GM12878 (cell line): ENCODE data around the gene RNLS. TPM values are rescaled to one million over a fixed set of nuclear protein-coding genes. Genes with fewer than 3 reads are reported as not detected.

ENCODE experiments used
- ATAC-seq: fragments of 200-7000 bp; cut with Tn5 transposase; 3 replicates; pipeline ENCODE4 v1.9.1; 2020; ENCODE audit warnings: mild to moderate bottlenecking, moderate library complexity
- BruUV-seq: library from RNA; stranded (reverse); fragments of 400-500 nt; replicated peaks from 2 replicates; lab custom pipeline; 2021; lab: Mats Ljungman, UMichigan
- CTCF ChIA-PET: fragments of 300-600 bp; sonication (Branson Sonifier 250); formaldehyde crosslinking; extraction: SDS; loops from one replicate; lab custom pipeline; 2021; ENCODE audit warnings: inconsistent platforms; lab: Yijun Ruan, JAX
- POLR2A ChIA-PET: fragments of 350-600 bp; formaldehyde crosslinking; extraction: SDS; loops from one replicate; lab custom pipeline; 2021; ENCODE audit warnings: inconsistent platforms; lab: Charles Lee
- RAD21 ChIA-PET: fragments of 300-600 bp; sonication (Branson Sonifier 250); formaldehyde crosslinking; loops from one replicate; lab custom pipeline; 2023; ENCODE audit warnings: antibody characterized with exemption; ENCODE audit not compliant: unreplicated experiment; lab: Charles Lee
- SMC1A ChIA-PET: fragments of 300-600 bp; sonication (Branson Sonifier 250); formaldehyde crosslinking; loops from one replicate; lab custom pipeline; 2023; ENCODE audit not compliant: unreplicated experiment, uncharacterized antibody; lab: Charles Lee
- DNase-seq: peaks from one replicate; pipeline ENCODE4 v3.0.0-alpha.2; 2011; ENCODE audit warnings: low read depth, low spot score
- FAIRE-seq: peaks from 3 replicates; lab custom pipeline; 2011; peaks lifted over from hg19 to GRCh38; lab: Jason Lieb, UNC
- H2AFZ ChIP-seq: 2 replicates; pipeline ENCODE4 v1.6.0; 2011; ENCODE audit warnings: low read depth, low read length, control low read depth; ENCODE audit not compliant: control insufficient read depth
- H3K27ac ChIP-seq: 2 replicates; pipeline ENCODE4 v1.5.1; 2011; ENCODE audit warnings: control low read depth; ENCODE audit not compliant: control insufficient read depth, insufficient read depth
- H3K27me3 ChIP-seq, 2 experiments: replicated peaks in 1 of 2; 2 replicates each; pipeline versions ENCODE4 v1.6.0 to v1.6.1; 2011; ENCODE audit warnings: low read length in 1 of 2; ENCODE audit not compliant: control insufficient read depth in 2 of 2, insufficient read depth in 2 of 2
- H3K36me3 ChIP-seq, 2 experiments: 2 replicates each; pipeline ENCODE4 v1.5.1; 2011; ENCODE audit warnings: low read length in 1 of 2; ENCODE audit not compliant: control insufficient read depth in 2 of 2, insufficient read depth in 2 of 2
- H3K4me1 ChIP-seq: 2 replicates; pipeline ENCODE4 v1.6.1; 2011; ENCODE audit warnings: mild to moderate bottlenecking, low read length, moderate library complexity, mixed read lengths; ENCODE audit not compliant: control insufficient read depth, insufficient read depth
- H3K4me2 ChIP-seq: 2 replicates; pipeline ENCODE4 v1.6.0; 2011; ENCODE audit warnings: control low read depth; ENCODE audit not compliant: control insufficient read depth, insufficient read depth
- H3K4me3 ChIP-seq: fragments of 200-600 bp; sonication (generic); 2 replicates; pipeline ENCODE4 v1.5.1; 2016
- H3K79me2 ChIP-seq: 2 replicates; pipeline ENCODE4 v1.6.0; 2011; ENCODE audit warnings: low read length; ENCODE audit not compliant: control insufficient read depth, insufficient read depth
- H3K9ac ChIP-seq: 2 replicates; pipeline ENCODE4 v1.8.0; 2011; ENCODE audit warnings: low read length, control low read depth, mixed read lengths; ENCODE audit not compliant: control insufficient read depth, insufficient read depth
- H3K9me3 ChIP-seq: replicated peaks from 3 replicates; pipeline ENCODE4 v1.5.1; 2011; ENCODE audit warnings: mild to moderate bottlenecking, low read length; ENCODE audit not compliant: control insufficient read depth, insufficient read depth
- H4K20me1 ChIP-seq: 2 replicates; pipeline ENCODE4 v1.6.0; 2011; ENCODE audit not compliant: control insufficient read depth, insufficient read depth
- CBFB ChIP-seq: IDR thresholded peaks from 2 replicates; pipeline ENCODE4 v1.6.1; 2016; ENCODE audit warnings: antibody characterized with exemption, low read depth
- CHD1 ChIP-seq: IDR thresholded peaks from 2 replicates; pipeline ENCODE4 v1.6.1; 2012; ENCODE audit warnings: low read depth, low read length, improper control_type of control experiment
- FOS ChIP-seq: IDR thresholded peaks from 3 replicates; pipeline ENCODE4 v1.6.1; 2011; ENCODE audit warnings: borderline replicate concordance; ENCODE audit not compliant: insufficient read length; ENCODE audit errors: extremely low read depth
- IKZF2 ChIP-seq, 2 experiments: fragments of 450-650 bp; IDR thresholded peaks; 2 replicates each; pipeline ENCODE4 v1.6.1; 2017; ENCODE audit warnings: mild to moderate bottlenecking in 2 of 2, moderate library complexity in 2 of 2
- JUNB ChIP-seq: IDR thresholded peaks from 2 replicates; pipeline ENCODE4 v1.6.1; 2016; ENCODE audit warnings: antibody characterized with exemption, mild to moderate bottlenecking
- JUND ChIP-seq: IDR thresholded peaks from 2 replicates; pipeline ENCODE4 v1.6.1; 2012; ENCODE audit warnings: low read depth, mild to moderate bottlenecking, low read length, improper control_type of control experiment, moderate library complexity
- KLF5 ChIP-seq: fragments of 450-650 bp; IDR thresholded peaks from 2 replicates; pipeline ENCODE4 v1.6.1; 2014; ENCODE audit warnings: mild to moderate bottlenecking; ENCODE audit not compliant: partially characterized antibody
- MEF2B ChIP-seq: fragments of 450-650 bp; IDR thresholded peaks from 2 replicates; pipeline ENCODE4 v1.6.1; 2018; ENCODE audit warnings: mild to moderate bottlenecking, moderate library complexity; ENCODE audit not compliant: partially characterized antibody, poor library complexity, severe bottlenecking
- NRF1 ChIP-seq: conservative IDR thresholded peaks from 2 replicates; pipeline ENCODE4 v1.6.1; 2011; ENCODE audit warnings: mild to moderate bottlenecking, low read depth, low read length, improper control_type of control experiment
- PAX5 ChIP-seq: IDR thresholded peaks from 2 replicates; pipeline ENCODE4 v1.6.1; 2011; ENCODE audit warnings: low read depth, low read length, borderline replicate concordance
- SMARCA5 ChIP-seq: fragments of 450-650 bp; IDR thresholded peaks from 2 replicates; pipeline ENCODE4 v1.6.1; 2017; ENCODE audit warnings: mild to moderate bottlenecking
- SUZ12 ChIP-seq: fragments of 200-600 bp; sonication (generic); IDR thresholded peaks from one replicate; pipeline ENCODE4 v1.6.1; 2018; ENCODE audit warnings: antibody characterized with exemption, mild to moderate bottlenecking; ENCODE audit not compliant: unreplicated experiment
- TCF3 ChIP-seq: IDR thresholded peaks from 2 replicates; pipeline ENCODE4 v1.6.1; 2012; ENCODE audit warnings: low read depth, mild to moderate bottlenecking, low read length, borderline replicate concordance; ENCODE audit not compliant: insufficient read depth
- ZBED1 ChIP-seq: IDR thresholded peaks from 2 replicates; pipeline ENCODE4 v1.6.1; 2016; ENCODE audit warnings: borderline replicate concordance
- ZNF622 ChIP-seq: fragments of 450-650 bp; IDR thresholded peaks from 2 replicates; pipeline ENCODE4 v1.6.1; 2017; ENCODE audit warnings: mild to moderate bottlenecking, inconsistent platforms
- WGBS: methylation state at CpG from one replicate; pipeline ENCODE4 v1.1.6; 2016; ENCODE audit warnings: low lambda C conversion rate; ENCODE audit not compliant: insufficient replicate concordance, insufficient coverage; ENCODE audit errors: missing lambda C conversion rate; 5-methylcytosine and 5-hydroxymethylcytosine counted together
- in situ Hi-C: fragments of 300-500 bp; cut with MboI; formaldehyde crosslinking; loops from 9 replicates; pipeline ENCODE4 v1.14.3; 2018; ENCODE audit warnings: mixed read lengths
- intact Hi-C: fragments of 100-400 bp; cut with micrococcal nuclease; formaldehyde crosslinking; loops from one replicate; pipeline ENCODE4 v1.14.2; 2022; ENCODE audit not compliant: unreplicated experiment
- polyA plus RNA-seq, 11 experiments: library from polyadenylated mRNA; depleted of rRNA in 4 of 11; unstranded in 6 of 11; stranded (reverse) in 5 of 11; fragments of >200 nt; fragmentation: Nextera tagmentation in 4 of 11; fragmentation: Illumina TruSeq in 1 of 11; extraction: Ambion mirVana in 4 of 11; extraction: Trizol in 1 of 11; gene quantifications; 1 replicate in 1 of 11; 2 replicates in 10 of 11; pipeline versions ENCODE4 v1.2.1 to v1.2.3, GENCODE V29; 2011 to 2016; ENCODE audit warnings: inconsistent platforms in 2 of 11, missing spikeins in 2 of 11, low read depth in 1 of 11
- total RNA-seq, 4 experiments: library from RNA; depleted of rRNA in 3 of 4; stranded (reverse); fragments of >200 nt in 3 of 4; fragmentation: Illumina TruSeq in 1 of 4; extraction: Trizol in 1 of 4; gene quantifications; 2 replicates each; pipeline versions ENCODE4 v1.2.1 to v1.2.3, GENCODE V29; 2013 to 2021
- TF ChIP-seq, protein P1 (sequence below): fragments of 450-650 bp; IDR thresholded peaks from 2 replicates; pipeline ENCODE4 v1.6.1; 2016; ENCODE audit warnings: mild to moderate bottlenecking
- TF ChIP-seq, protein P2 (sequence below): fragments of 450-650 bp; IDR thresholded peaks from 2 replicates; pipeline ENCODE4 v1.6.1; 2014; ENCODE audit warnings: mild to moderate bottlenecking

Gene RNLS
- total and polyA plus RNA-seq, 10 of the 15 experiments (the other 5 are each of a cell fraction or from before 2014, with no cell fraction given) = 3.4 to 6.7 (median 4.6) TPM

DNA sequence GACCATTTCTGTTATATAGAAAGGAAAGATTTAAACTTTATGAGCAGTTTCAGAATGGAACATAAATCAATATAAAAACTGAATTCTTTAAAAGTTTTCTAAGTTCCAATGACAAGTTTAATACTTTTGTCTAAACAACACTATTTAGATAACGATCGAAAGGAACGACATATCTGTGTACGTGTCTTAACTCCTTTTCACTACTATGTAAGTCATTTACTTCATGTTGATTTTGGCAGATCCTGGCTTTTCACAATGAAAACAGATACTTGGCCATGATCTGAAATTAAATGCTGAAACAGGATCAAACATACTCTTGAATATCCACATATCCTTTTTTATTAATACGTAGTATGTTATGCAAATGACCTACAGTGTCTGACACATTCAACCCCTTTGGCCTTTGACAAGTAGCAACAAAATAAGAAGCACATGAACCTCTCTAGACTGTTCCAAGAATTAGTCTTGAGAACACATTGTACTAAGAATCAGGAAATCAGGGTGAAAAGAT is 41.9 kb downstream of the RNLS start:
- Histone ChIP-seq H3K9ac (no peak overlapping the region), H2AFZ (no peak overlapping the region), H3K79me2 (no peaks in the 10 kb centered on the region), H4K20me1 (no peaks in the 10 kb centered on the region), H3K27me3 (no peaks in the 10 kb centered on the region)
- in situ Hi-C loops (no loop called here), intact Hi-C loops (no loop called here)
- POLR2A ChIA-PET = no interaction called here
- no TSS peak for BruUV-seq
- DNase-seq = no peak
- SMC1A ChIA-PET = interaction anchor here (0.6 kb wide), 1 partner anchor 8 kb away, joined by 3 read pairs; no protein-coding TSS in a partner anchor
- TF ChIP-seq, protein P1, sequence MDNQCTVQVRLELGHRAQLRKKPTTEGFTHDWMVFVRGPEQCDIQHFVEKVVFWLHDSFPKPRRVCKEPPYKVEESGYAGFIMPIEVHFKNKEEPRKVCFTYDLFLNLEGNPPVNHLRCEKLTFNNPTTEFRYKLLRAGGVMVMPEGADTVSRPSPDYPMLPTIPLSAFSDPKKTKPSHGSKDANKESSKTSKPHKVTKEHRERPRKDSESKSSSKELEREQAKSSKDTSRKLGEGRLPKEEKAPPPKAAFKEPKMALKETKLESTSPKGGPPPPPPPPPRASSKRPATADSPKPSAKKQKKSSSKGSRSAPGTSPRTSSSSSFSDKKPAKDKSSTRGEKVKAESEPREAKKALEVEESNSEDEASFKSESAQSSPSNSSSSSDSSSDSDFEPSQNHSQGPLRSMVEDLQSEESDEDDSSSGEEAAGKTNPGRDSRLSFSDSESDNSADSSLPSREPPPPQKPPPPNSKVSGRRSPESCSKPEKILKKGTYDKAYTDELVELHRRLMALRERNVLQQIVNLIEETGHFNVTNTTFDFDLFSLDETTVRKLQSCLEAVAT = no peak
- TF ChIP-seq, all 136 proteins: peak for 0
- 98% methylated on average over 5 of the region's 5 CpGs for WGBS
- FAIRE-seq = no peak
- H3K4me1 ChIP-seq = peaks cover 7% of the 10 kb centered on the region
- H3K36me3 ChIP-seq = no peaks in the 10 kb centered on the region
- no peak overlapping the region for H3K27ac ChIP-seq
- RAD21 ChIA-PET = no interaction called here
- no peaks in the 10 kb centered on the region for H3K9me3 ChIP-seq
- no peak overlapping the region for H3K4me3 ChIP-seq
- no peak overlapping the region for H3K4me2 ChIP-seq
- no peak for ATAC-seq
- CTCF ChIA-PET = interaction anchor here (1.5 kb wide), 1 partner anchor 12 kb away, joined by 3 read pairs; no protein-coding TSS in a partner anchor

DNA sequence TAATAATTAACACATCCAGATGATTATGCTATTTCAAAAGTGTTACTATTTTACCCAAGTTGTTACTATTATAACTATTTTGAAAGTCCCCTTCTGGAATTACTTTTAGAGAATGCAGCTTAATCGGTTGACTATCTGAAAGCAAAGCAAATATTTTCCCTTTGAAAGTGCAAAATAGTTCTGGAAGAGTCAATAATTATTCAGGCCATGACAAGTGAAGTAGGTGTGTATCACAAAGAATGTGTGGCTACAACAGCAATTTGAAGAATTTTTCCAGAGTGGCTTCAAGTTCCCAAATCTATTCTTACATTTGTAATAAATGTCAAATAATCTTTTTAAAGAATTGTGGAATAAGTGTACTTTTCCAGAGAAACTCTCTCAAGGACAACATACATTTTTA is 42.8 kb downstream of the RNLS start:
- SMC1A ChIA-PET = interaction anchor here (0.6 kb wide), 2 partner anchors 9 to 106 kb away, joined by 3 read pairs; no protein-coding TSS in a partner anchor
- intact Hi-C loops = no loop called here
- no peak overlapping the region for H3K27ac ChIP-seq
- H3K9ac ChIP-seq = no peak overlapping the region
- RAD21 ChIA-PET = no interaction called here
- no peak overlapping the region for H3K4me2 ChIP-seq
- ATAC-seq (no peak), DNase-seq (no peak), FAIRE-seq (no peak)
- POLR2A ChIA-PET = no interaction called here
- H3K36me3 ChIP-seq = no peaks in the 10 kb centered on the region
- TF ChIP-seq SMARCA5 (no peak), KLF5 (no peak), CBFB (no peak), SUZ12 (no peak), FOS (no peak), CHD1 (no peak), ZBED1 (no peak), PAX5 (no peak), NRF1 (no peak), MEF2B (no peak), JUND (no peak), IKZF2 (IDR thresholded peaks at IDR 0.05) (no peak), ZNF622 (no peak), TCF3 (no peak), JUNB (no peak)
- TF ChIP-seq, protein P2, sequence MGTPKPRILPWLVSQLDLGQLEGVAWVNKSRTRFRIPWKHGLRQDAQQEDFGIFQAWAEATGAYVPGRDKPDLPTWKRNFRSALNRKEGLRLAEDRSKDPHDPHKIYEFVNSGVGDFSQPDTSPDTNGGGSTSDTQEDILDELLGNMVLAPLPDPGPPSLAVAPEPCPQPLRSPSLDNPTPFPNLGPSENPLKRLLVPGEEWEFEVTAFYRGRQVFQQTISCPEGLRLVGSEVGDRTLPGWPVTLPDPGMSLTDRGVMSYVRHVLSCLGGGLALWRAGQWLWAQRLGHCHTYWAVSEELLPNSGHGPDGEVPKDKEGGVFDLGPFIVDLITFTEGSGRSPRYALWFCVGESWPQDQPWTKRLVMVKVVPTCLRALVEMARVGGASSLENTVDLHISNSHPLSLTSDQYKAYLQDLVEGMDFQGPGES = no peak
- whole genome bisulfite sequencing = 95% methylated on average over 1 of the region's 1 CpG
- no peaks in the 10 kb centered on the region for H3K27me3 ChIP-seq
- no peaks in the 10 kb centered on the region for H3K79me2 ChIP-seq
- H3K4me1 ChIP-seq = peaks cover 7% of the 10 kb centered on the region
- BruUV-seq = no TSS peak
- no peak overlapping the region for H3K4me3 ChIP-seq
- CTCF ChIA-PET = no interaction called here
- in situ Hi-C loops = no loop called here
- no peak overlapping the region for H2AFZ ChIP-seq
- no peaks in the 10 kb centered on the region for H4K20me1 ChIP-seq
- no peaks in the 10 kb centered on the region for H3K9me3 ChIP-seq
